HG03432 (cell line): ENCODE measurements around the gene HNRNPF.
"Not testable (repeated sequence)": the region's sequence is repeated elsewhere in the genome, so short reads cannot be mapped to it uniquely, and the experiment has no call there.

Experiments used
- ATAC-seq: cut with Tn5 transposase; IDR thresholded peaks from one replicate; pipeline ENCODE4 v1.9.1; 2021; ENCODE audit warnings: mild to moderate bottlenecking, moderate library complexity; ENCODE audit not compliant: unreplicated experiment

HNRNPF gene

DNA sequence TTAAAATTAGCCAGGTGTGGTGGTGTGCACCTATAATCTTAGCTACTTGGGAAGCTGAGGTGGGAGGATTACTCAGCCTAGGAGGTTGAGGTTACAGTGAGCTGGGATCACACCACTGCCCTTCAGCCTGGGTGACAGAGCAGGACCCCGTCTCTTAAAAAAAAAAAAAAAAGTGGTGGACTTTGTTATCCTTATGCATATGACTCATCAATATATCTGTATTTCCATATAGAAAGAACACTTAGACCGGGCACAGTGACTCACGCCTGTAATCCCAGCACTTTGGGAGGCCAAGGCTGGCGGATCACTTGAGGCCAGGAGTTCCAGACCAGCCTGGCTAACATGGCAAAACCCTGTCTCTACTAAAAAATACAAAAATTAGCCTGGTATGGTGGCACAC is 13.0 kb upstream of the HNRNPF start:
- ATAC-seq = not testable (repeated sequence)

DNA sequence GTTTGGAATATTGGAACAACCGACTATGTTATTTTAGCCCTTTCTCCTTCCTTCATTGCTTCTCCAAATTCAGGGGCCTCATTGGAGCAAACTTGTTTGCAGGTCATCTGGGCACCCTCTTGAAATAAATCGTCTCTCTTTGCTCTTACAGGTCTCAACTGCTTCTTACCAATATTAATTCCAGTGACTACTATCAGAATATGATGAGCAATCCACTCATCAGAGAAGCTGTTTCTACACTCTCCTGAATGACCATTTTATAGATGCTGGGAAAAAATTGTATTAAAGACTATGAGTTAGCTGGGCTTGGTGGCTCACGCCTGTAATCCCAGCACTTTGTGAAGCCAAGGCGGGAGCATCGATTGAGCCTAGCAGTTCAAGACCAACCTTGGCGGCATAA is 12.5 kb upstream of the HNRNPF start:
- no peak for ATAC-seq

DNA sequence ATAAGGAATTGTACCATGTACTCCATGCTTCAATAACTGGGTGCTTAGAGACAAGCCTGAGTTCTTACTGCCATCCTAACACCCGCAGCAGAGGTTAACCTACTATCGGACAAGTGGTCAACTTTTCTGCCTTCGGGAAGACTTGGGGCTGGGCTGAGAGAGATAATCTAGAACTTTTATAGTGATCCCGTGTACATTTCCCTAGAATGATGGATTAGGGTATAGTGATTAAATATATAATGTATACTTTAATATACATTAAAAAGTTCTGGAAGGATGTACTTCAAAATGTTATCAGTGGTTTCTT is 12.2 kb upstream of the HNRNPF start:
- ATAC-seq = no peak

DNA sequence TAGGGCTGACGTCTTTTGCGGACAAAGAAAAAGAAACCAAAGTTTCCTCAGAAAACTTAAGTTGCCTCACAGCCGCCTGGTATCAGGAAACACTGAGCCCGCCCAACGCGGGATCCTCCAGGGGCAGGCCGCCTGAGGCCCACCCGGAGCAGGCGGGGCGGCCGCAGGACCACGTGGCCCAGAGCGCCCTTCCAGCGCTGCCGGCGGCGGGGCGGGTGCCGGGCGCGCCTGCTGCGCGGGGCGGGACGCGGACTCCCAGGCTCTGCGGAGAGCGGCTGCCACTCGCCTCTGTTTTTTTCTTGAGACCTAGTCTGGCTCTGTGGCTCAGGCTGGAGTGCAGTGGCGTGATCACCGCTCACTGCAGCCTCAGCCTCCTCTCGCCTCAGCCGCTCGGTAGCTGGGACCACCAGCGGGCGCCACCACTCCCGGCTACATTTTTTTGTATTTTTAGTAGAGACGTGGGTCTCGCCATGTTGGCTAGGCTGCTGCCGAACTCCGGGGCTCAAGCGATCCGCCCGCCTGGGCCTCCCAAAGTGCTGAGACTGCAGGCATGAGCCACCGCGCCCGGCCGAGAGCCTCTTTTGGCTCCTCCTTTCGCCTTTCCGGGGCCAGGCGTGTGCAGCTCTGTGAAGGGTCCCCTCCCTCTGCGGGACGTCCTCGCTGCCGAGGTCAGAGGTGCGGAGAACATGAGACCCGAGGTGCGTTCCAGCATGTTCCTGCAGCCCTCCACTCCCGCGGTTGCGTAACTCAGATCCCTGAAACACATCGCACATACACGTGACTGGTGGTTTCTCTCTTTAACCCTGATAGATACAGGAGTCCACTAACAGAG is 11.6 kb upstream of the HNRNPF start:
- peak; percentile 88 for ATAC-seq

DNA sequence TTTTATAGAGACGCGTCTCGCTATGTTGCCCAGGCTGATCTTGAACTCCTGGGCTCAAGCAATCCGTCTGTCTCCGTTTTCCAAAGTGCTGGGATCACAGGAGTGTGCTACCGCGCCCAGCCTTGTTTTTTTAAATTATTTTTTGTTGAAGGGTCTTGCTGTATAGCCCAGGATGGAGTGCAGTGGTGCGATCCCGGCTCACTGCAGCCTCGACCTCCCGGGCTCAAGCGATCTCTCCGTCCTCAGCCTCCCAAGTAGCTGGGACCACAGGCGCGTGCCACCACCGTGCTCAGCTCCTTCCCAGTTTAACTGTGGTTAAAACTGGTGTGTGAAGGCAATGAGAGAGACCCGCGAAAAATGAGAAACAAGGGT is 11.0 kb upstream of the HNRNPF start:
- no peak for ATAC-seq

DNA sequence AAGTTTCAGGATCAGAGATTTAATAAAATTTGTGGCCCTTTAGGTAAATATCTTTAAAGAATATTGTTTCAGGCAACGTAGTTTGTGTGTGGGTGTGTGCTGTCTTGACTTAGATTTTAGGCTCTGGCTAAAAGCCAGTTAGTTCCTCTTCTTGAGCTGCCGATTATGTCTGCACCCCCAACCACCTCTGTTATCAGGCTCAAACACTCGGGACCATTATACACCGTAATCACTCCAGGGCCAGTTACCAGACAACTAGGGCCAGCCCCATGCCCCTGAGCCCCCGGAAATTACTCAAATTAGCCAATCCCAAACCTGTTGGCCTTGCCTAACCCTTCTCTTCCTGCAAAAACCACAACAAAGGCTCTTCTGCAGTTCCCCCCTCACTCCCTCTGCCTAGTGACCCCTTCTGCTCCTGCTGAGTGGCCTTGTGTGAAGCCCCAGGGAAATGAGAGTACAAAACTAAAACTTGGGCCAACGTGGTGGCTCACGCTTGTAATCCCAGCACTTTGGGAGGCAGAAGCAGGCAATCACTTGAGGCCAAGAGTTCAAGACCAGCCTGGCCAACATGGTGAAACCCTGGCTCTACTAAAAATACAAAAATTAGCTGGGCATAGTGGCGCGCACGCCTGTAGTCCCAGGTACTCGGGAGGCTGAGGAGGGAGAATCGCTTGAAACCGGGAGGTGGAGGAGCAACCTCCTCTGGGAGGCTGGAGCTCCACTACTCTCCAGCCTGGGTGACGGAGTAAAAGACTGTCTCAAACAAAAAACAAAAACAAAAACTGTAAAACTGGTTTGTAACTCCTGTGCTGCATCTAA is 9.2 kb upstream of the HNRNPF start:
- peak; percentile 34 for ATAC-seq

DNA sequence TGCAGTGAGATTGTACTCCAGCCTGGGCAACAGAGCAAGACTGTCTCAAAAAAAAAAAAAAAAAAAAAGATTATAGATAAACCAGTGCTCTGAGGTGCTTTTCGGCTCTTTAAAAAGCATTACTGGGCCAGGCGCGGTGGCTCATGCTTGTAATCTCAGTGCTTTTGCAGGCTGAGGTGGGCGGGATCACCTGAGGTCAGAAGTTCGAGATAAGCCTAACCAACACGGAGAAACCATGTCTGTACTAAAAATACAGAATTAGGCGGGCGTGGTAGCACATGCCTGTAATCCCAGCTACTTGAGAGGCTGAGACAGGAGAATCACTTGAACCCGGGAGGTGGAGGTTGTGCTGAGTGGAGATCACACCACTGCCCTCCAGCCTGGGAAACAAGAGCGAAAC is 6.6 kb upstream of the HNRNPF start:
- ATAC-seq = no peak

DNA sequence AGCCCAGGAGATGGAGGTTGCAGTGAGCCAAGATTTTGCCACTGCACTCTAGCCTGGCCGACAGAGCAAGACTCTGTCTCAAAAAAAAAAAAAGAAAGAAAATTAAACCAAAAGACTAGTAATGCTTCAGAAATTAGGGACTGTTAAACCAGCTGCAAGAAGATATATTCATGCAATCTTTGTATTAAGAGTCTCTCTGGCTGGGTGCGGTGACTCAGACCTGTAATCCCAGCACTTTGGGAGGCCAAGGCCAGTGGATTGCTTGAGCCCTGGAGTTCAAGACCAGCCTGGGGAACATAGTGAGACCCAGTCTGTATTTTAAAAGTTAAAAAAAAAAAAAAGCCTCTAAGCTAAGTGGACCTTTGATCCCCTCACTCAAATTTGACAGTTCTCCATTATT is 2.5 kb upstream of the HNRNPF start:
- ATAC-seq = no peak

DNA sequence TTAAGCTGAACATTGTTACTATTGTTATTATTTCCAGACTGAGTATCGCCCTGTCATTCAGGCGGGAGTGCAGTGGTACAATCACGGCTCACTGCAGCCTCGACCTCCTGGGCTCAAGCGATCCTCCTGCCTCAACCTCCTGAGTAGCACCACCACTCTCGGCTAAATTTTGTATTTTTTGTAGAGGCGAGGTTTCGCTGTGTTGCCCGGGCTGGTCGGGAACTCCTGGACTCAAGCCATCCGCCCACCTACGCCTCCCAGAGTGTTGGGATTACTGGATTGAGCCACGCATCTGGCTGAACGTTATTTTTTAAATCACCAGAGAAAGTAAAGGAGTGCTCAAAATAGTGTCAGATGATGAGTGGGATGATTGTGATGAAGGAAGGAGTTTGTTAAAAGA is 1.4 kb upstream of the HNRNPF start:
- no peak for ATAC-seq

DNA sequence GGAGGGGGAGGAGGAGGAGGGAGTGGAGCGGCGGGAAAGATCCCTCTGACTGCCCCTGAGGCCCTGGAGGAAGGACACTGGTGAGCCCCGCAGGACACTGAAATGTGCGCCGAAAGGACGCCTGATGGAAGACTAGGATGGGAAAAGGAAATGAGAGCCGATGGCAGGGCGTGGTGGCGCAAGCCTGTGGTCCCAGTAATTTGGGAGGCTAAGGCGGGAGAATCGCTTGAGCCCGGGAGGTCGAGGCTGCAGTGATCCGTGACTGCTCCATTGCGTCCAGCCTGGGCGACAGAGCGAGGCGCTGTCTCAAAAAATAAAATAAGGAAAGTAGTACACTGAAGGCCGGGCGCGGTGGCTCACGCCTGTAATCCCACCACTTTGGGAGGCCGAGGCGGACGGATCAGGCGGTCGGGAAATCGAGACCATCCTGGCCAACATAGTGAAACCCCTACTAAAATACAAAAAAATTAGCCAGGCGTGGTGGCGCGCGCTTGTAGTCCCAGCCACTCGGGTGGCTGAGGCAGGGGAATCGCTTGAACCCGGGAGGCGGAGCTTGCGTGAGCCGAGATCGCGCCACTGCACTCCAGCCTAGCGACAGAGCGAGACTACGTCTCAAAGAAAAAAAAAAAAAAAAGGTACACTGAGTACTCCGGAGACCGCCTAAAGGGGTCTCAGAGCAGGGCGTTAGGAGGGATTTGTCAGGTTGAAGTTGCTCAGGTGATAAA is 561 bp upstream of the HNRNPF start:
- peak; percentile 0 for ATAC-seq

DNA sequence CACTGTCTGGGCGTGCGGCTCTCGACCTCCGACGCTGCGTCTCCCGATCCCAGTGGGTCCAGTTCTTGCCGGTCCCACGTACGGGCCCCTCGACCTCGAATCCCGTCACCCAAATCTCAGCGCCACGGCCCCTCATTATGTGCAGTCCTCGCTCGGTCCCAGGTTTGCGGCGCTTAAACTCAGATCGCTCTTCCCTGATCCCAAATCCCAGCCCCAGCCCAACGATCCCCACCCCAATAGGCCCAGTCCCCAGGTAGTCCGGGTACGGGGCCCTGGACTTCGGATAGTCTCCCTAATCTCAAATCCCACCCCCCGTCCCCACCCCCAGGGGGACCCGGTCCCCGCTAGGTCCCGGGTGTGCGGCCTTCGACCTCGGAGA is 666 bp downstream of the HNRNPF start:
- ATAC-seq = peak; percentile 0

DNA sequence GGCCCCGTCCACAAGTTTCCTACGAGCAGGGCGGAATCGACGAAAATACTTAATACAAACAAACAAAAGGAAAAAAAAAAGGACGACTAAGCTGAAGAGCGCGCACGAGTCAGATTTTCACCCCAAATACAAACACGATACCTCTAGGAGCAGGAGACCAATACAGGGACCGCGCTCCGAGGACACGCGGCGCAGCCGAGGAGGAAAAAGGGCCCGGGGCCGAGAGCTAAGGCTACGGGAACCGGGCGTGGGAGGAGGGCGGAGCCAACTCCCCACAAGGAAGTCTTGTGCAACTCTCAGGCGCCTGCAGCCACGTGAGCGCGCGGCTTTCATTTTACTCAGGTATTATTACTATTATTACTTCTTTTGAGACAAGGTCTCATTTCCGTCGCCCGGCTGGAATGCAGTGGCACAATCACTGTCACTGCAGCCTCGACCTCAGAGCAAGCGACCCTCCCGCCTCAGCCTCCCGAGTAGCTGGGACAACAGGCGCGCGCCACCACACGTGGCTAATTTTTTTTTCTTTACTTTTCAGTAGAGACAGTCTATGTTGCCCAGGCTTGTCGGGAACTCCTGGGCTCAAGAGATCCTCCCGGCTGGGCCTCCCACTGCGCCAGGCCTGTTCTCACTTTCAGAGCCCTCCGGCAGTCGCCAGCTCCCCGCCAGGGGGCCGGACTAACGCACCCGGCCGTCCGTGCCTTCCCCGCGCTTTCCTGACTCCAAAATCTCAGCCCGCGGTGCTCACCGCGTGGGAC is 1.2 kb downstream of the HNRNPF start:
- ATAC-seq = peak; percentile 49

DNA sequence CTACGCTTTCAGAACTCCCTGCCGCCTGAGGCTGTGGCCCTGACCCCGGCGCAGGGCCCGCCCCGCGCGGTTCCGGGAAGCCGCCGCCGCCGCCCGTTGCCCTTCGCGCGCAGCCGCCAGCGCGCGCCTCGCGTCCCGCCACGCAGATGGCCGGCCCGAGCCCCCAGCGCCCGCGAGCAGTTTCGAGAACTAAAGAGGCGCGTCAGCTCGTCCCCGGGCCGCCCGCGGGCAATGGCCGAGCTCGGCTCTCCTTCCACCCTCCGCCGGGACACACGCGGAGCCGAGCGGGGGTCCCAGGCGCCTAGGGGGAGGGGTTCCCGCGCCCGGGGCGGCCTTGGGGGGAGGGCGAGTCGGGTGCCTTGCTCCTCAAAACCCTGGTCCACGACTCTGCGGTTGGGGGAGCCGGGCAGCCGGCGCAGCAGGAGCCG is 1.8 kb downstream of the HNRNPF start:
- ATAC-seq = peak; percentile 28

DNA sequence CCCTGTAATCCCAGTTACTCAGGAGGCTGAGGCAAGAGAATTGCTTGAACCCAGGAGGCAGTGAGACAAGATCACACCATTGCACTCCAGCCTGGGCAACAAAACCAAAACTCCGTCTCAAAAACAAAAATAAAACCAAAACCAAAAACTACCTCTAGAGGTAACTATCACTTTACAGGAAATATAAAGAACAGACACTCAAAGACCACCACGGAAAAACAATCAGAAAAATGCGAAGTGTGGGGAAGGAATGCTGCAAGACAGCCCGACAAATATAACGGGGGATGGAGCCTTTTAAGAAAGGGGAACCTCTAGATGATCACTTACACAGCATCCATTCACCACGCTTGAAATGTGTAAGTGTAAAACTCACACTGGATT is 4.3 kb downstream of the HNRNPF start:
- ATAC-seq = no peak

DNA sequence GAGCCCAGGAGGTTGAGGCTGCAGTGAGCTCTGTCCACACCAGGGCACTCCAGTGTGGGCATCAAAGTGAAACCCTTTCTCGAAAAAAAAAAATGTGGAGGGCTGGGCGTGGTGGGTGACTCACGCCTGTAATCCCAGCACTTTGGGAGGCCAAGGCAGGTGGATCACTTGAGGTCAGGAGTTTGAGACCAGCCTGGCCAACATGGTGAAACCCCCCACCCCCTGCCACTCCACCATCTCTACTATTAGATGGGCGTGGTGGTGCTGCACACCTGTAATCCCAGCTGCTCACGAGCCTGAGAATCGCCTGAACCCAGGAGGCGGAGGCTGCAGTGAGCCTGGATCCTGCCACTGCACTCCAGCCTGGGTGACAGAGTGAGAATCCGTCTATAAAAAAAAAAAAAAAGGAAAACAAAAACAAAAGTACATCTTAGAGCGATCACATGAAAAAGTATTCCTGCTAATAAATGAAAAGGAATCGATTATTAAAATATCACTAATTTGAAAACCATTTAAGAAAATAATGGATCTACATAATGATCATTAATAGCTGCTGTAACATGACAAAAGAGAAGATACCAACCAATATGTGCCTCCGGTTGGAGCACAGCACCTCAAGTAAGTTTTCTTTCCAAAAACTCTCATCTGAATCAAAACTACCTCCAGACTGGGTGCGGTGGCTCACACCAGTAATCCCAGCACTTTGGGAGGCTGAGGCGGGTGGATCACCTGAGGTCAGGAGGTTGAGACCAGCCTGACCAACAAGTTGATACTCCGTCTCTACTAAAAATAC is 4.9 kb downstream of the HNRNPF start:
- no peak for ATAC-seq

DNA sequence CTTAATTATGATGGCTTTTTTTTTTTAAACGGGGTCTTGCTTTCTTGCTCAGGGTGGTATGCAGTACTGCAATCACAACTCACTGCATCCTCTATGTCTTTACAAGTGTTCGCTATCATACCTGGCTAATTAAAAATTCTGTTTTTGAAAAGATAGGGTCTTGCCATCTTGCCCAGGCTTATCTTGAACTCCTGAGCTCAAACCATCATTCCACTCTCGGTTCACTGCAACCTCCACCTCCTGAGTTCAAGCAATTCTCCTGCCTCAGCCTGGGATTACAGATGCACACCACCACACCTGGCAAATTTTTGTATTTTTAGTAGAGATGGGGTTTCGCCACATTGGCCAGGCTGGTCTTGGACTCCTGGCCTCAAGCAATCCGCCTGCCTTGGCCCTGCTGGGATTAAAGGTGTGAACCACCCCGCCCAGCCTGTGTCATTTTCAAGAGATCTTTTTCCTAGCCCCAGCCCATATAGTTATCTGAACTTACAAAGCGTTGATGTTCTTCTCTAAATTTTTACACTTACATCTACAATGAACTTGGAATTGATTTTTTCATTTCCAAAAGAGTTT is 6.0 kb downstream of the HNRNPF start:
- no peak for ATAC-seq

DNA sequence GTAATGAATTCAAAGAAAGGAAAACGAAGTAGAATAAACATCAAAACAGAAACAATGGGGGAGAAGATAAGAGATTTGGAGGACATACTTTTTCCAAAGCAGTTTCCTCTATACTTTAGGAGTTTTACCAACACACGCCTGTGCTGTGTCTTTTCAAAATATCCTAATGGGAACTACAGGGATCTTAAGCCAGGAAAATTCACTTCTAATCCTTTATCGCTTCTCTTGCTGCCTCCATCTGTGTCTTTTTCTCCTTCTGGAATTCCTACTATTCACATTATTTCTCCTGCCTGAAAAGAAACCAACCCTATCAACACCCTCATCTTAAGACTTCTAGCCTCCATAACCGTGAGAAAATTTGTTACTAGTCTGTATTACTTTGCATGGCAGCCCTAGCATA is 6.8 kb downstream of the HNRNPF start:
- ATAC-seq = no peak

DNA sequence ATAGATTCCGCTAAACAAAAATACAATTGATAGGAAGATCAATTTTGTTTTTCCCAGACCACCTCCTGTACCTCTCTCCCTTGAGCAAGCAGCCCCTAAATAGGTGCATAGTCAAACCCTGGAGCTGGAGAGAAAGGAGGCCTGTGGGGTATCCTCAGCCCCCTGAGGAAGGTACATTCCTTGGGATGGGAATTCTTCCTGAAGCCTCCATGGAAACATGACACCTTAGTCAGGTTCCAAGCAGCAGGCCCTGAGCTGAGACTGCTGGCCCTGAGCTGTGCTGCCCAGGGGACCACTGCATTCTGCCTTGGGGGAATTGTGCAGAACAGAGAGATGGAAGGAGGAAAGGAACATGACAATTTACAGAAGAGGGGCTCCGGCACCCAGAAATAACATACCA is 7.4 kb downstream of the HNRNPF start:
- no peak for ATAC-seq

DNA sequence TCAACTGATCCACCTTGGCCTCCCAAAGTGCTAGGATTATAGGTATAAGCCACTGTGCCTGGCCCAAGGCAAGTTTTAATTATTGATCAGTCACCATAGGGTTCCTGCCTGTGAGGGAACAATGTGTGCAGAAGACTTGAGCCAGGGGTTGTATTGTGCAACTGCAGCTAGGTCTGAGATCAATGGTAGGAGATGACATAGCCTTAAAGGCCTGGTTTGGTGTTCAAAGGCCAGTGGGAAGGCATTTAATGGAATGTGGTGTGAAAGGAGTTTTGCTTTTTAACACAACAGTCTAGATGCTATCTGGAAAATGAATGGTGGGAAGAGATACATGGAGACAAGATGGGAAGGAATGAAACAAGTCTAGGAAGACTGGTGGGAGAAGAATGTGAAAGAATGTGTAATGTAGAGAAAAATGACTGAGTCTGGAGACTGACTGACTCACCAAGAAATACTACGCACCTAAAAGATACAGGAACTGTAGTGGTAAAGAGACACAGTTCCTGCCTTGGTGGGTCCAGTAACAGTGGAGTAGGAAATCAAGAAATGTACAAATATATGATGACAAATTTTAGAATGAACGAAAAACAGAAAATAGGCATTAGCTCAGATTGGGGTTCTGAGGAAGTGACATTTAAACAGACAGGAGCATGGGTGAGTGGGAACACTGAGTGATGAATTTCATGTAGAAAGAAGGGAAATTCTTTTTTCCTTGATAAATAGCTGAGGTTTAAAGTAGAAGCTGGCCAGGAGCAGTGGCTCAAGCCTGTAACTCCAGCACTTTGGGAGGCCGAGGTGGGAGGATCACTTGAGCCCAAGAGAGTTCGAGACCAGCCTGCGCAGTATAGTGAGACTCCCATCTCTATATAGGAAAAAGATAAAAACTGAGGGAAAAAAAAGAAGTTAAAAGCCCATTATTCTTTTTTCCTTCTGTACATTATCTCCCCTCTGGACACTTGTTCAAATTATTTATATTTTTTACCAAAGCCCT is 9.4 kb downstream of the HNRNPF start:
- ATAC-seq = no peak
